ENCODE data around the gene SLC32A1.
A peak's percentile ranks its signal among the peaks of the same experiment; 100 is the strongest.

SLC32A1 gene

GRCh38 chr20:38725931-38726803 lies 1.9 kb downstream of the SLC32A1 start:
- peak; percentile 60 for DNase-seq

DNA sequence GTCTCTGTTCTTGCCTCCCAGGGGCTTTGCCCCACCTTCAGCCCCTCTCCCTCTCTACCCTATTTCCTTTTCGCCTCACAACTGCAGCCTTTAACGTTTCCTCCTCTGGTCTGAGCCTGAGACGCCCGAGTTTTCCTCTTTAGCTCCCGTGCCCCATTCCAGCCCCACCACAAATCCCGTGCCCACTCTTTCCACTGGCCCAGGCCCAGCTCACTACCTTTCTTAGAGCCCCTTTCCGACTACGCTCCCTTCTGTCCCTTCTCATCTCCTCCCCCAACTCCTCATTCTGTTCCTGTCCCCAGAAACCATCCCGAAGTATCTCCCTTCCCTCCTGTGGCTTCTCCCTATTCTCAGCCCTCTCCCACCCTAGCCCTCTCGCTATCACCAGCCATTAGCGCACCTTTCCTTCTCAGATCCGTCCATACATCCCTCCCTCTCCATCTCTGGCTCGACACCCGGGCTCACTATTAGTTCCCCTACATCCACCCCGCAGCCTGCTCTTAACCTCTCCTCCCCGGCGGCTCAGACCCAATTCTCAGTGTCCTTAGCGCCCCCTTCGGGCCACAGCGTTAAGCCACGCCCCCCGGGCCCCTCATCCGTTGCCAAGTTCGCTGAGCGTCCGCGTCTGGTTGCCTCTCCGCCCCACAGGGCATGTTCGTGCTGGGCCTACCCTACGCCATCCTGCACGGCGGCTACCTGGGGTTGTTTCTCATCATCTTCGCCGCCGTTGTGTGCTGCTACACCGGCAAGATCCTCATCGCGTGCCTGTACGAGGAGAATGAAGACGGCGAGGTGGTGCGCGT lies 2.7 kb downstream of the SLC32A1 start:
- DNase-seq: peak; percentile 4

- DNase-seq: no peak
Measured at GRCh38 chr20:38727607-38728190, 3.4 kb downstream of the SLC32A1 start.

DNA sequence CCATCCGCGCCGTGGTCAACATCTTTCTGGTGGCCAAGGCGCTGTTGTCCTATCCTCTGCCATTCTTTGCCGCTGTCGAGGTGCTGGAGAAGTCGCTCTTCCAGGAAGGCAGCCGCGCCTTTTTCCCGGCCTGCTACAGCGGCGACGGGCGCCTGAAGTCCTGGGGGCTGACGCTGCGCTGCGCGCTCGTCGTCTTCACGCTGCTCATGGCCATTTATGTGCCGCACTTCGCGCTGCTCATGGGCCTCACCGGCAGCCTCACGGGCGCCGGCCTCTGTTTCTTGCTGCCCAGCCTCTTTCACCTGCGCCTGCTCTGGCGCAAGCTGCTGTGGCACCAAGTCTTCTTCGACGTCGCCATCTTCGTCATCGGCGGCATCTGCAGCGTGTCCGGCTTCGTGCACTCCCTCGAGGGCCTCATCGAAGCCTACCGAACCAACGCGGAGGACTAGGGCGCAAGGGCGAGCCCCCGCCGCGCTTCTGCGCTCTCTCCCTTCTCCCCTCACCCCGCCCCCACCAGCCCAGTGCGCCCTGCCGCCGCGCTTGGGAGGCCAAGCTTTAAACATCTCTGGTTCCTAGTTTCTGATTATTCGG lies 4.0 kb downstream of the SLC32A1 start:
- DNase-seq: no peak

- DNase-seq: peak; percentile 51
Measured at GRCh38 chr20:38728911-38729642, 4.8 kb downstream of the SLC32A1 start.

DNA sequence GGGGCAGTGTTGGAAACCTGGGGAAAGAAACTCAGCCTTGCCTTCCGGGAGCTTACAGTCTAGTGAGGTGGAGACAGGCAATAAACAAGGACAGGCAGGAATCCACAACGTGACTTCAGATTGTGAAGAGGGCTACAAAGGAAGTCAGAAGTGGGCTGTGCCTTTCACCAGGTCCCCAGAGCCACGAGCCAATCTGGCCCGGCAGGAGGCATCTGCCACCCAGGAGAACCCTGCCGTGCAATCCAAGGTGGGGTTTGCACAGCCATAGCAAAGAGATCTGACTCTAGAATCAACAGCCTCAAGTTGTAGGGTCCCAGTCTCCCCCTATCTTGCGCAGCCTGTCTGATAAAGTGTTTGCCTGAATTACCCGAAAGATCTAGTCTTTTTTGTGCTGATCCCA lies 5.5 kb downstream of the SLC32A1 start:
- no peak for DNase-seq

- no peak for DNase-seq
Measured at GRCh38 chr20:38730167-38730988, 6.1 kb downstream of the SLC32A1 start.

DNA sequence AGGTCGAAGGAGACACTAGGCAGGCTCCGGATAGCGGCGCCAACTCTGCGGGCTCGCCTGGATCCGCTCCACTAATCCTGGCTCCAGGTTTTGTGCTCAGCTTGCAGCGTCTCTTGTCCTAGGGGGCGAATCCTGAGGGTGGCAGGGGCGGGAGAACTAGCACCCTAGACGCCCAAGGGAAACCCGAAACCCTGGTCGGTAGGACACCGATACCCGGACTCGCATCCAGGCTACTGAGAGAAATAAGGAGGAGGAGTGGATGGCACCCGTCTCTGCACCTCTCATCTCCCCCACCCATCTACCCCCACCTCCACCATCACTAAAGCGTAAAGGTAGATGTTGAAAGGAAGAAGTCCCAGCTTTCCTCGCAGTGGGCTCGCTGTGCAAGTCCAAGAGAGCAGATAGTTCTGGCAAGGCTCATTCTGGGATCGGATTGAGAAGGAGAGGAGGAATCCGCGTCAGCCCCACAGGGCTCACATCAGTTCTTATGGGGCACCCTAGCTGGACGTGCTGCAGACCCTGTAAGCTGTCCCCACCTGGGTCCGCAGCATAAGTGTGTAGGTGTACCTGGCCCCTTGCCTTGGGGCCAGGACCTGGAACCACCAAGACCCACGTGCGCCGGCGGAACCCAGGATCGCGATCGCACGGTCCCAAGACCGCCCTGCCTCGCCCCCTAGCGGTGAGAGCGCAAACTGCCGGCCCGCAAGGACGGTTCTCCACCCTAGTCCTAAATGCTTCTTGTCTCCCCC lies 6.9 kb downstream of the SLC32A1 start:
- peak; percentile 84 for DNase-seq

GRCh38 chr20:38731738-38732113 lies 7.4 kb downstream of the SLC32A1 start:
- no peak for DNase-seq

GRCh38 chr20:38732981-38733380 lies 8.7 kb downstream of the SLC32A1 start:
- no peak for DNase-seq

DNA sequence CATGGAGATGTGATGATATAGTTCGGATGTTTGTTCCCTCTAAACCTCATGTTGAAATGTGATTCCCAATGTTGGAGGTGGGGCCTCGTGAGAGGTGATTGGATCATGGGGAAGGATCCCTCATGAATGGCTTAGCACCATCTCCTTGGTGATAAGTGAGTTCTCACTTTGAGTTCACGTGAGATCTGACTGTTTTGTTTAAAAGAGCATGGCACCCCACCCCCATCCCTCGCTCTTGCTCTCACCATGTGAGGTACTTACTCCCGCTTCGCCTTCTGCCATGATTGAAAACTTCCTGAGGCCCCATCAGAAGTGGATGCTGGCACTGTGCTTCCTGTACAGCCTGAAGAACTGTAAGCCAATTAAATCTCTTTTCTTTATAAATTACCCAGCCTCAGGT lies 10.9 kb downstream of the SLC32A1 start:
- no peak for DNase-seq

- no peak for DNase-seq
Measured at GRCh38 chr20:38737887-38738286, 13.6 kb downstream of the SLC32A1 start.

DNA sequence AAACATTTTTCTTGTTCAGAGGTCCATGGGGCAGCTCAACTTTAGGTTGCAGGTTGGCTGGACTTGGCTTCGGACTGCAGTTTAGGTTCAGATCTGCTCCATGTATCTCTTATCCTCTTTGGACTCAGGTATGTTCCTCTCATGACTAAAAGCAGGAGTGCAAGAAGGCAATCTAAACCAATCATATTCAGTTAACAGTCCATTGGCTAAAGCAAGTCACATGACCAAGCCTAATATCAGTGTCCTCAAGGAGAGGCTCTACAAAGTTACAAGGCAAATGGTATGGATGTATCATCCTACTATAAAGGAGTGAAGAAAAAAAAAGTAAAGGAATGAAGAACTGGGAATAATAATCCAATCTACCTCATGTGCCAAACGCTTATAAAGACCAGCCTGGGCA lies 21.5 kb downstream of the SLC32A1 start:
- no peak for DNase-seq

DNA sequence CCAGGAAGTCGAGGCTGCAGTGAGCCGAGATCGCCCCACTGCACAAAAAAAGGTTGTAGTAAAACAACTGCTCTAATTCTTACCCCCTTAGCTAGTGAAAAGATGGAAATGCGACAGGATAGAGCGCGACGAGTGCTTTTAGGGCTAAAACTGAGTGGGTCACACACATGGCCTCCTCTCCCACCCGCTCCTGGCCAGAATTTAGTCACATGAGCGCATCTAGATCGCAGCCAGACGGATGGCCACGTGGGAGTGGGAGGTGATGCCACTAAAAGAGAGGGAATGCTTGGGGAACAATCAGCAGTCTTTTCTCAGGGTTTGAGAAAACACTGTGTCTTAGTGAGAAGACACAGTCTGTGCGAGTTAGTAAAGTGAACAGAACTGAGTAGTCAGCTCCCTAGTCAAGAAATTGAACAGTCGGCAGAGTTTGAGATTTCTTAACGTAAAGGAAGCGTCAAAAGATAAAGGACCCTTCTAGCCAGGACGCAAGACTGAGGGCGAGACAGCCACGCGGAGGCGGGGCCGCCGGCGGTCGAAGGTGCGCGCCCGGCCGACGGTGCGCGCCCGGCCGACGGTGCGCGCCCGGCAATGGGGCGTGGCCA lies 23.3 kb downstream of the SLC32A1 start:
- no peak for DNase-seq

DNA sequence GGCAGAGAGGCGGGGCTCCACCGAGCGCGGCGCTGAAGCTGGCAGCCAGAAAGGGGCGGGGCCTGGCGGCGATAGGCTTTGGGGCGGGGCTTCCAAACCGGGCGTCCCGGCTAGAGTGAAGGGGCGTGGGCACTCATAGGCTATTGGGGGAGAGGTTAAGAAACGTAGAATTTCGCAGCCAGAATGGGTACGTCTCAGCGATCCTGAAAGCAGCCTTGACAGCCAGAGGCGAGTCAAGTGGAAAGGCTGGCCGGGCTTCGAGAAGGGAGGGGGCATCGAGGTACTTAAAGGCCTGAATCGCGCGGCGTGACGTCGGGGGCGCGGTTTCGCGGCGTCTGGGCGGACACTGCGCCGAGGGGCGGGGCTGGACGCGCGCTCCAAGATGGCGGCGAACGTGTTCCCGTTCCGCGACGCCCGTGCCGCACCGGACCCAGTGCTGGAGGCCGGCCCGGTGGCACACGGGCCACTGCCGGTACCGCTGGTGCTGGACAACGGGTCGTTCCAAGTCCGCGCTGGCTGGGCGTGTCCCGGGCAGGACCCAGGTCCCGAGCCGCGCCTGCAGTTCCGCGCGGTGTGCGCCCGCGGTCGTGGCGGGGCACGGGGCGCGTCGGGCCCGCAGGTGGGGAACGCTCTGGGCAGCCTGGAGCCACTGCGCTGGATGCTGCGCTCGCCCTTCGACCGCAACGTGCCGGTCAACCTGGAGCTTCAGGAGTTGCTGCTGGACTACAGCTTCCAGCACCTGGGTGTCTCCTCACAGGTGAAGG lies 24.0 kb downstream of the SLC32A1 start, which contains the start of gene ACTR5:
Gene ACTR5 (plus strand): TSS at position 364 of the 764 bp plus-strand sequence. CDS start 19 bp downstream, at position 383.
- peak; percentile 88 for DNase-seq

- peak; percentile 65 for DNase-seq
Measured at GRCh38 chr20:38748861-38749149, 24.5 kb downstream of the SLC32A1 start.

DNA sequence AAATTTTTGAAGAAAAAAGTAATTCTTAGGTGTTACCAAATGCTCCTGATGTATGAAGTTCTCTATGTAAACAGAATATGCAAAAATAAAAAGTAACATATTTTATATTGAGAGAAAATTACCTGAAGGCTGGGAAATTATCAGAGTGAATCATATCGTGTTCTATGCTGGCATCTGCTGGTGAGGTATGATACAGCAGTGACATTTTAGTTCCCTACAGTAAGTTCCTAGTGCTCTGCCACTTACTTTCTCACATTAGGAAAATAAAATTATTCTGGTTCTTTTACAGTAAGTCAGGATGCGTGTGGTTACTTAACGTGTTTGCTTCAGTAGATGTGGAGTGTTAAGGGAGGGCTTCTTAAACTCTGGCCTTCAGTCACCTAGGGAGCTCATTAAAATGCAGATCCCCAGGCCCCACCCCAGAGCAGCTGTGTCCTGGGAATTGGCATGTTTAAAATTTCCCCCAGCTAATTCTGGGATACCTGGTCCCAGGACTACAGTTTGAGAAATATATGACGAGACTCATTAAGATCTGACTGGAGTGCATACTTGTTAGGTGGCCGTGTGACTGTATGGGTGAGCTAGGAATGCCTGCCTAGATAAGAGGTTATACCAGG lies 27.2 kb downstream of the SLC32A1 start:
- peak; percentile 23 for DNase-seq

DNA sequence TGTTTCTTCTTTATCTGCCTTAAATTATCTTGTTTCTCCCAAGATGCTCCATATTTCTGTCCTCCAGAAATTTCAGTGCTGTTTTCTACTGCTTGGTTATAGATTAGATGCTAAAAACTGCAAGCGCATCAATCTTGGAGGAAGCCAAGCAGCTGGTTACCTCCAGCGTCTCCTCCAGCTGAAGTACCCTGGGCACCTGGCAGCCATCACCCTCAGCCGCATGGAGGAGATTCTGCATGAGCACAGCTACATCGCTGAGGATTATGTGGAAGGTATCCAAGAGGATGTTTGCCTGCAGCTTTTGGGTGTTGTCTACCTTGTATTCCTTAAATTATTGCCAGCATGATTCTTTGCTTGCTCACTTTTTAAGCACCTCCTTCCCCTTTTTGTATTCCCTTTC lies 27.7 kb downstream of the SLC32A1 start:
- DNase-seq: no peak

- DNase-seq: no peak
Measured at GRCh38 chr20:38754924-38755323, 30.6 kb downstream of the SLC32A1 start.
